Keratinocyte (primary cell): ENCODE measurements around the gene PAXIP1.

Experiments
- CTCF ChIP-seq, 3 experiments: IDR thresholded peaks in 1 of 3; conservative IDR thresholded peaks in 1 of 3; optimal IDR thresholded peaks in 1 of 3; 2 replicates in 2 of 3; 3 replicates in 1 of 3; pipeline versions ENCODE3 to v1.5.1; 2011; ENCODE audit warnings: low read length in 3 of 3, mild to moderate bottlenecking in 3 of 3, moderate library complexity in 2 of 3, control low read depth in 1 of 3, inconsistent platforms in 1 of 3; ENCODE audit not compliant: insufficient read depth in 2 of 3; ENCODE audit errors: extremely low read depth in 1 of 3
- EZH2 ChIP-seq: IDR thresholded peaks from one replicate; pipeline ENCODE4 v1.6.1; 2012; ENCODE audit warnings: inconsistent platforms, mild to moderate bottlenecking, low read length, moderate library complexity

GRCh38 chr7:154906201-154906600, 96.7 kb downstream of the PAXIP1 start:
- TF ChIP-seq CTCF (optimal IDR thresholded peaks at IDR 0.05 in 1 of 3, IDR thresholded peaks at IDR 0.05 in 1 of 3, conservative IDR thresholded peaks at IDR 0.05 in 1 of 3; ENCODE audit: extremely low read depth in 1 of 3, insufficient read depth in 2 of 3, low read length in 3 of 3) (no peak), EZH2 (no peak)
